B cell (primary cell): ENCODE results near the gene ETS1.

Source experiments
- EZH2 ChIP-seq: IDR thresholded peaks from 2 replicates; pipeline ENCODE4 v1.6.1; 2012; ENCODE audit warnings: borderline replicate concordance, low read depth, mild to moderate bottlenecking, moderate library complexity, low read length; ENCODE audit not compliant: insufficient read depth, poor library complexity, severe bottlenecking
- TF ChIP-seq, protein P1 (sequence below): fragments of 200-600 bp; IDR thresholded peaks from one replicate; pipeline ENCODE4 v1.8.0; 2022; ENCODE audit warnings: antibody characterized with exemption, mild to moderate bottlenecking

DNA sequence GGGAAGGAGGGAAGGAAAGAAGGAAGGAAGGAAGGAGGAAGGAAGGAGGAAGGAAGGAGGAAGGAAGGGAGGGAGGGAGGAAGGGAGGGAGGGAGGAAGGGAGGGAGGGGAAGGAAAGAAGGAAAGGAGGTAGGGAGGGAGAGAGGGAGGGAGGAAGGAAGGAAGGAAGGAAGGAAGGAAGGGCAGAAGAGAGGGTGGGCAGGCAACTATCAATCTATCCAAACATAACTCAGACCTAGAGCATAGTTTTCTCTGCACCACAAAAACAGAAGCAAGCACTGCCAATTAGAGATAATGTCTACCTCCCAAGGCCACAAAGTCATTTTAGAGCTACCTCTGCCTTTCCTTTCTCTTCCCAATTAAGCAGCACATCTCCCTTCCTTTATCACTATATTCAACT is 109.1 kb downstream of the ETS1 start:
- TF ChIP-seq, protein P1, sequence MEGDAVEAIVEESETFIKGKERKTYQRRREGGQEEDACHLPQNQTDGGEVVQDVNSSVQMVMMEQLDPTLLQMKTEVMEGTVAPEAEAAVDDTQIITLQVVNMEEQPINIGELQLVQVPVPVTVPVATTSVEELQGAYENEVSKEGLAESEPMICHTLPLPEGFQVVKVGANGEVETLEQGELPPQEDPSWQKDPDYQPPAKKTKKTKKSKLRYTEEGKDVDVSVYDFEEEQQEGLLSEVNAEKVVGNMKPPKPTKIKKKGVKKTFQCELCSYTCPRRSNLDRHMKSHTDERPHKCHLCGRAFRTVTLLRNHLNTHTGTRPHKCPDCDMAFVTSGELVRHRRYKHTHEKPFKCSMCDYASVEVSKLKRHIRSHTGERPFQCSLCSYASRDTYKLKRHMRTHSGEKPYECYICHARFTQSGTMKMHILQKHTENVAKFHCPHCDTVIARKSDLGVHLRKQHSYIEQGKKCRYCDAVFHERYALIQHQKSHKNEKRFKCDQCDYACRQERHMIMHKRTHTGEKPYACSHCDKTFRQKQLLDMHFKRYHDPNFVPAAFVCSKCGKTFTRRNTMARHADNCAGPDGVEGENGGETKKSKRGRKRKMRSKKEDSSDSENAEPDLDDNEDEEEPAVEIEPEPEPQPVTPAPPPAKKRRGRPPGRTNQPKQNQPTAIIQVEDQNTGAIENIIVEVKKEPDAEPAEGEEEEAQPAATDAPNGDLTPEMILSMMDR: no peak
- TF ChIP-seq EZH2: no peak
